ENCODE data around the gene ZBTB12. TPM values are rescaled to one million over a fixed set of nuclear protein-coding genes. Genes with fewer than 3 reads are reported as not detected.
"Not testable (repeated sequence)": the region's sequence is repeated elsewhere in the genome, so short reads cannot be mapped to it uniquely, and the experiment has no call there.

The ZBTB12 gene
- total and polyA plus RNA-seq, 9 of the 15 experiments (the other 6 are each of a cell fraction or from before 2014, with no cell fraction given) = 0.03 to 12.4 (median 5.8) TPM; not detected in 1

DNA sequence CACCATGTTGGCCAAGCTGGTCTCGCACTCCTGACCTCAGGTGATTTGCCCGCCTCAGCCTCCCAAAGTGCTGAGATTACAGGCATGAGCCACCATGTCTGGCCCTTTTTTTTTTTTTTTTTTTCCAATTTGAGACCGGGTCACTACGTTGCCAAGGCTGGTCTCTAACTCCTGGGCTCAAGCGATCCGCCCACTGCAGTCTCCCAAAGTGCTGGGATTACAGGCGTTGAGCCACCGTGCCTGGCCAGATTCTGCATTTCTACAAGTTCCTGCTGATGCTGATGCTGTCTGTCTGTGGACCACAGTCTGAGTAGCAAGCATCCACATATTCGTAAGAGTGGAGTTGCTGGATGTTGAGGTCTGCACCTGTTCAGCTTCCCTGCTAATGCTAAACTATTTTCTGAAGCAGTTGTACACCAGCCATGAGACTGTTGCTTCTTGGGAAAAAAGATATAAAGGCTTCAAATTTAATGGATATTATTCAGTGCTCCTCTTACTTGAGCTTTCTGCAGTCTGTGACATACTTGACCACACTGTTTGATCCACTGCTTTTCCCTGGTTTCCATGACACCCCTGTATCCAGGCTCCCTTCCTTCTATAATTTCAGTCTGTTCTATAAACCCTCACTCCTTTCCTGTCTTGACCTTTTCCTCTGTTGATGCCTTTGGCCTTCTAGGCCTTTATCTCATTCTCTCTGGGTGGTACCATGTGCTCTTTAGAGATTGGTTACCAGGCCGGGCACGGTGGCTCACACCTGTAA lies 10.1 kb upstream of the ZBTB12 start (continued):
- TF ChIP-seq, protein P1, sequence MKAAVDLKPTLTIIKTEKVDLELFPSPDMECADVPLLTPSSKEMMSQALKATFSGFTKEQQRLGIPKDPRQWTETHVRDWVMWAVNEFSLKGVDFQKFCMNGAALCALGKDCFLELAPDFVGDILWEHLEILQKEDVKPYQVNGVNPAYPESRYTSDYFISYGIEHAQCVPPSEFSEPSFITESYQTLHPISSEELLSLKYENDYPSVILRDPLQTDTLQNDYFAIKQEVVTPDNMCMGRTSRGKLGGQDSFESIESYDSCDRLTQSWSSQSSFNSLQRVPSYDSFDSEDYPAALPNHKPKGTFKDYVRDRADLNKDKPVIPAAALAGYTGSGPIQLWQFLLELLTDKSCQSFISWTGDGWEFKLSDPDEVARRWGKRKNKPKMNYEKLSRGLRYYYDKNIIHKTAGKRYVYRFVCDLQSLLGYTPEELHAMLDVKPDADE (conservative IDR thresholded peaks at IDR 0.05; ENCODE audit: control insufficient read depth, low read depth, low read length) = no peak
- TF ChIP-seq ZBTB17 (CRISPR knock-in tag; IDR thresholded peaks at IDR 0.05) (no peak), NCOA2 (IDR thresholded peaks at IDR 0.05; ENCODE audit: partially characterized antibody in 2 of 2) (no peak), SMAD4 (CRISPR knock-in tag; conservative IDR thresholded peaks at IDR 0.05) (no peak), HLTF (IDR thresholded peaks at IDR 0.05) (no peak), PHF20 (IDR thresholded peaks at IDR 0.05; ENCODE audit: partially characterized antibody) (no peak), RBM34 (IDR thresholded peaks at IDR 0.05; ENCODE audit: borderline replicate concordance, insufficient read depth, low read length) (no peak), SIN3B (IDR thresholded peaks at IDR 0.05; ENCODE audit: low read depth) (no peak)

DNA sequence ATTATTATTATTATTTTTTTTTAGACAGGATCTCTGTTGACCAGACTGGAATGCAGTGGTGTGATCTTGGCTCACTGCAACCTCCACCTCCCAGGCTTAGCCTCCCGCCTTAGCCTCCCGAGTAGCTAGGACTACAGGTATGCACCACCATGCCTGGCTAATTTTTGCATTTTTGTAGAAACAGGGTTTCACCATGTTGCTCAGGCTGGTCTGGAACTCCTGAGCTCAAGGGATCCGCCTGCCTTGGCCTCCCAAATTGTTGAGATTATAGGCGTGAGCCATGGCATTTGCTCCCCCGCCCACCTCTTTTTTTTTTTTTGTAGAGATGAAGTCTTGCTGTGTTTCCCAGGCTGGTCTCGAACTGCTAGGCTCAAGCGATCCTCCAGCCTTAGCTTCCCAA lies 7.4 kb upstream of the ZBTB12 start:
- H3K36me3 ChIP-seq (ENCODE audit: control insufficient read depth, insufficient read depth, low read length); H3K9me3 ChIP-seq (replicated peaks; ENCODE audit: control insufficient read depth, insufficient read depth, low read depth, low read length); H3K27ac ChIP-seq (ENCODE audit: extremely low read depth, low read depth, low read length); H3K79me2 ChIP-seq (ENCODE audit: control insufficient read depth, insufficient read depth, low read length); H3K9me1 ChIP-seq (ENCODE audit: control insufficient read depth, insufficient read depth, low read length); DNase-seq (ENCODE audit: extremely low read depth in 1 of 4, low spot score in 3 of 4); H4K20me1 ChIP-seq (replicated peaks; ENCODE audit: control insufficient read depth, insufficient read depth, low read length); FAIRE-seq; H3K4me2 ChIP-seq (ENCODE audit: insufficient read depth, low read length); CTCF ChIA-PET (ENCODE audit: low intra/inter-chr PET ratio); H3K4me3 ChIP-seq; H2AFZ ChIP-seq (ENCODE audit: low read depth, low read length); in situ Hi-C loops (cut with MboI); ATAC-seq; BruUV-seq (replicated peaks); H3K9ac ChIP-seq (ENCODE audit: insufficient read depth in 1 of 2, low read depth in 2 of 2, low read length in 2 of 2); H3K27me3 ChIP-seq (ENCODE audit: control insufficient read depth in 2 of 2, insufficient read depth in 2 of 2, low read length in 2 of 2): not testable (repeated sequence)
- intact Hi-C loops (cut with micrococcal nuclease) = loop anchor here (10.0 kb wide), 1 partner anchor 286 kb away; the partner anchor contains the start of genes GPSM3 and PBX2
- peaks cover 17 to 23% of the 10 kb centered on the region in 2 experiments for H3K4me1 ChIP-seq (replicated peaks in 1 of 2; ENCODE audit: control insufficient read depth in 2 of 2, insufficient read depth in 2 of 2, low read length in 2 of 2)
- POLR2A ChIA-PET = interaction anchor here (0.5 to 1.7 kb wide), 5 partner anchors 9 to 60 kb away, joined by 3 to 5 read pairs (median 3); partner anchors contain the start of gene NEU1
- 75% methylated on average over 6 of the region's 7 CpGs for WGBS (ENCODE audit: insufficient coverage, low coverage, missing lambda C conversion rate)
- TF ChIP-seq EGR1 (conservative IDR thresholded peaks at IDR 0.05) = peak; percentile 57
- peak; percentile 44; the same call in 1 of the 2 replicates for TF ChIP-seq ZNF384 (IDR thresholded peaks at IDR 0.05; ENCODE audit: low read depth, low read length)
